ENCODE results near the gene MMP17. TPM values are rescaled to one million over a fixed set of nuclear protein-coding genes. Genes with fewer than 3 reads are reported as not detected.
"Not testable (repeated sequence)": the region's sequence is repeated elsewhere in the genome, so short reads cannot be mapped to it uniquely, and the experiment has no call there.

Gene MMP17
- total RNA-seq, 1 donor from 2014 or later = 40.1 TPM

- DNase-seq (ENCODE audit: low read depth) = peak; percentile 9
Observed at GRCh38 chr12:131862994-131863710, 35.0 kb downstream of the MMP17 start.

- DNase-seq (ENCODE audit: low read depth) = no peak
Observed at GRCh38 chr12:131863711-131864396, 35.7 kb downstream of the MMP17 start.

GRCh38 chr12:131864469-131864868, 36.3 kb downstream of the MMP17 start:
- DNase-seq (ENCODE audit: low read depth) = no peak

DNA sequence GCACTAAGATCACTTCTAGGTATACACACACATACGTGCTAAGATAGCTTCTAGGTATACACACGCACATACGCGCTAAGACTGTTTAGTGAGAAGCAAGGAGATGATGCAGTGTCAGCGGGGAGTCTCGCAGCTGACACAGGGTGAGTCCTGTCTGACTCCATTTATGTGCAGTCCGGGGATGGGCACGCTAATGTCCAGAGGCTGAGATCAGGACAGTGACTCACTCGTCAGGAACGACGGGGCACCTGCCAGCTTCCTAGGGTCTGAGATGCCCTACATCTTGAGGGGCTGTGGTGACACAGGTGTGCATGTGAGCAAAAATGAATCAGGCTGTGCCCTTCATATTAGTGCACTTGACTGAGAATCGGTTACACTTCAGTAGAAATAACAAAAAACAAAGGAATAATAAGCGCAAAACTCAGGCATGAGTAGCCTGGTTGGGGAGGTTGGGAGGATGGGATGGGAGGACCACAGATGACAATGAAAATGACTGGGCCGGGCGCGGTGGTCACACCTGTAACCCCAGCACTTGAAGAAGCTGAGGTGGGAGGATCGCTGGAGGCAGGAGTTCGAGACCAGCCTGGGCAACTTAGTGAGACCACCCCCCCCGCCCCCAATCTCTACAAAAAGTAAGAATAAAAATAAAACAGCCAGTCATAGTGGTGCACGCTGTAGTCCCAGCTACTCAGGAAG, 37.1 kb downstream of the MMP17 start:
- DNase-seq (ENCODE audit: low read depth) = peak; percentile 74

GRCh38 chr12:131867471-131867870, 39.3 kb downstream of the MMP17 start:
- DNase-seq (ENCODE audit: low read depth) = no peak

GRCh38 chr12:131867891-131868675, 39.9 kb downstream of the MMP17 start:
- DNase-seq (ENCODE audit: low read depth) = peak; percentile 36

- peak; percentile 36 for DNase-seq (ENCODE audit: low read depth)
Observed at GRCh38 chr12:131869871-131870418, 41.8 kb downstream of the MMP17 start.

DNA sequence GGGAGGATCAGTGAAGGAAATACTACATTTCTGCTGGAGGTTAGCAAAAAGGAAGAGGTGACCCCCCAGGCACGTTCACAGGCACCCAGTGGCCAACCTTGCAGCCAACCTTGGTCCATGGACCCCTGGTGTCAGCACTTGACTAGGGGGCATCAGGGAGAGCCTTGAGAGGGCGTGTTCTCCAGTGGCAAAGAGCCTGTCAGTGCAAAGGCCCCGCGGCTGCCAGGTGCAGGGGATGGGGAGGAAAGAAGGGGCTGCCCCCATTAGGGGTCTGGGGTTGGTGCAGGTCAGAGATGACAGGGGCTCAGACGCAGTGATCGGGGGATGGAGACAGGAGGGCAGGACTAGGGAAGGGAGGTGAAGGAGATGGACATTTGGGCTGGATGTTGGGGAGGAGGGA, 43.5 kb downstream of the MMP17 start:
- DNase-seq (ENCODE audit: low read depth) = no peak

DNA sequence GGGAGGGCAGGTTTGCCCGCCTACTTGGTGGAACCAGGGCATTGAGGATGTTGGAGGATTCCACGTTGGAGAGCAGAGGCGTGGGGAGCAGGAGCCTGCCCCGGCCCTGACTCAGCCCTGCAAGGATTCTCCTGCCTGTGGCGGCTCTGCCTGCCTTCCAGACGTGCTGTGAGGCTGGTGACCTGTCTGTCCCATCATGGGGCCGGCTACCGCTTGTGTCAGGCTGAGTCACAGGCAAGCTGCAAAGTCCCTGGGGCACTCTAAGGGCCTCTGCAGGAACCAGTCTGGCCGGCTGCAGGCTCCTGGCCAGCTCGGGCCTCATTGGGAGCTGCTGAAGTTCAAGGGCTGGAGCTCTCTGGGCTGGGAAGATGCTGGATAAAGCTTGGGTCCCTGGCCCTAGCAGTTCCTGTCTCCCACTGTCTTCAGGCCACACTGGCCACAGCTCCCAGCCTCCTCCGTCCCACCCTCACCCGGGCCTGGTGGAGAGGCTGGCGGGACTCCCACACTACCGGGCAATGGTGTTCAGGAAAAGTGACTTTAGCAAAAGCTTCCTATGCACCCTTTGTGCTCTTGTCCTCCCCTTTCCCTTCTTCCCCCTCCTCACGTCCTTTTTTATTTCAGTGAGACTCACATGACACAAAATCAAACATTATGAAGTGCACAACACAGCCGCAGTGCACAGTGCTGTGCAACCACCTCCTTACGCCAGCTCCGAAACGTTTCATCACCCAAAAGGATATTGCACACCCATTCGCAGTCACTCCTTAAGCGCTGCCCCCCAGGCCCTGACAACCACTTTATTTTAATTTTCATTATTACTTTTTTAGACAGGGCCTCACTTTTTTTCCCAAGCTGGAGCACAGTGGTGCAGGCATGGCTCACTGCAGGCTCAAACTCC, 44.2 kb downstream of the MMP17 start:
- DNase-seq (ENCODE audit: low read depth) = peak; percentile 63

GRCh38 chr12:131873293-131873692, 45.1 kb downstream of the MMP17 start:
- DNase-seq (ENCODE audit: low read depth) = no peak

DNA sequence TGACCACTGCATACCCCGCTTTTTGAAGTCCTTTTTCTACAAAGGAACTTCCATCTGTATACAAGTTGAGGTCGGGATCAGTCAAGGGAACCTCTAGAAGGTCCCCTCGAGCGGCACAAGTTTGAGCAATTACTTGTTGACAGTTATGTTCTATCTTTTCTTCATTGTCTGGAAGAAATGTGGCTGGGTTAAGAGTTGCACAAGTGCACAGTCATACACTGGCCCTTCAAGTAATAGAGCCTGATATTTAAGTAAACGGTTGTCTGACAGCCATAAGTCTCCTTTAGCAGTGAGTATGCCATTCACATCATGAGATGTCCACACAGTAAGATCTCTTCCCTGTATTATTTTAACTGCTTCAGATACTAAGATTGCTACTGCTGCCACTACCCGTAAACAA, 46.8 kb downstream of the MMP17 start:
- DNase-seq (ENCODE audit: low read depth) = not testable (repeated sequence)

DNA sequence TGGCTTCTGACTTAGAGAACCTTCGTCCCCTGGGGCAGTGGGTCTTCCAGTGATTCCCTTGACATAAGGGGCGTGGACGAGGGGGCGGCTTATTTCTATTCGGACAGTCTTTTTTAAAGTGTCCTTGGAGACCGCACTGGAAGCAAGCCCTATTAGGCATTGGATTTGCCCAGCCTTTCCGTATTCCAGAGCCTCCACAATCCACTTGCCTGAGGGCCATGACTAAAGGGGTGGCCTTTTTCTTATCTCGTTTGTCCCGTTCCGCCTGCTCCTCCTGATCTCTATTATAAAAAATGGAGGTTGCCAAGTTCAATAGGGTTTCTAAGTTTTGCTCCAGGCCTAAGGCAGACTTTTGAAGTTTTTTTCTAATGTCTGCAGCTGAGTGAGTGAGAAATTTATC, 49.0 kb downstream of the MMP17 start:
- not testable (repeated sequence) for DNase-seq (ENCODE audit: low read depth)

- not testable (repeated sequence) for DNase-seq (ENCODE audit: low read depth)
Observed at GRCh38 chr12:131878436-131878835, 50.2 kb downstream of the MMP17 start.

DNA sequence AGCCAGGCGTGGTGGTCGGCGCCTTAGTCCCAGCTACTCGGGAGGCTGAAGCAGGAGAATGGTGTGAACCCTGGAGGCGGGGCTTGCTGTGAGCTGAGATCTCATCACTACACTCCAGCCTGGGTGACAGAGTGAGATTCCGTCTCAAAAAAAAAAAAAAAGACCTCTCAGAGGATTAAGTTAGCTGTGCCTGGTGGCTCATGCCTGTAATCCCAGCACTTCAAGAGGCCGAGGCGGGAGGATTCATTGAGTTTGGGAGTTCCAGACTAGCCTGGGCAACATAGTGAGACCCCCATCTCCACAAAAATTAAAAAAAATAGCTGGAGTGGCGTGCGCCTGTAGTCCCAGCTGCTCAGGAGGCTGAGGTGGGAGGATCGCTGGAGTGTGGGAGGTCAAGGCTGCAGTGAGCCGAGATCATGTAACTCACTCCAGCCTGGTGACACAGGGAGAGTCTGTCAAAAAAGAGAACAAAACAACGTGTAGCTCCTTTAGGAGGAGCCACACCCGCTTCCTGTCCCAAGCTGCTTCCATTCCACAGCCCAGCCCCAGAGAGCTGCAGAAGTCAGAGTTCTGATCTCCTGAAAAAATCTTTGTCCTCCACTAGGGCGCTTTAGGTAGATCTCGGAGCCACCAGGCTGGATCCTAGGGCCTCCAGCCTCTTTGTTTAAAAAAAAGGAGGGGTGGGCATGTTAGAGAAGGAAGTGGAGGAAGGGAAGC, 54.8 kb downstream of the MMP17 start:
- DNase-seq (ENCODE audit: low read depth) = no peak

DNA sequence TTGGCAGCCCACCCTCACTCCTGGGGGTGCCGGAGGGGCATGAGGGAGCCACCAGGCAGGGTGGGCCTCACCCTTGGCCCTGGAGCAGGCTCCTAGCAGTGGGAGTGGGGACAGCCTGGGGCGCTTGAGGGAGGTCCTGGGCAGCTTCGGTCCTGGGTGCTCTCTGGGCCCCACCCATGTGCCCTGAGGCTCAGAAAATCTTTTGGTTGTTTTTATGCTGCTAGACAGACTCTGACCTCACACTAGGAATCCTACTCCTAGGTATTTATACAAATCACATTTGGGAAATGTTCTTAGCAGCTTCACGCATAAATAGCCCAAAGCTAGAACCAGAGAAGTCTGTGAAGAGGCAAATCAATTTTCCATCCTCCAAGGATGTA, 55.3 kb downstream of the MMP17 start:
- no peak for DNase-seq (ENCODE audit: low read depth)

DNA sequence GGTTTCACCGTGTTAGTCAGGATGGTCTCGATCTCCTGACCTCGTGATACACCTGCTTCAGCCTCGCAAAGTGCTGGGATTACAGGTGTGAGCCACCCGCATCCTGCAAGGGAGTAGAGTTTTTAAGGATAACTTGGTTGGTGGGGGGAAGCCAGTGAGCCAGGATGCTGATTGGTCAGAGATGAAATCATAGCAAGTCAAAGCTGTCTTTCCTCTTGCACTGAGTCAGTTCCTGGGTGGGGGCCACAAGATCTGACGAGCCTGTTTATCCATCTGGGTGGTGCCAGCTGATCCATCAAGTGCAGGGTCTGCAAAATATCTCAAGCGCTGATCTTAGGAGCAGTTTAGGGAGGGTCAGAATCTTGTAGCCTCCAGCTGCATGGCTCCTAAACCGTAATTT, 56.9 kb downstream of the MMP17 start:
- not testable (repeated sequence) for DNase-seq (ENCODE audit: low read depth)

DNA sequence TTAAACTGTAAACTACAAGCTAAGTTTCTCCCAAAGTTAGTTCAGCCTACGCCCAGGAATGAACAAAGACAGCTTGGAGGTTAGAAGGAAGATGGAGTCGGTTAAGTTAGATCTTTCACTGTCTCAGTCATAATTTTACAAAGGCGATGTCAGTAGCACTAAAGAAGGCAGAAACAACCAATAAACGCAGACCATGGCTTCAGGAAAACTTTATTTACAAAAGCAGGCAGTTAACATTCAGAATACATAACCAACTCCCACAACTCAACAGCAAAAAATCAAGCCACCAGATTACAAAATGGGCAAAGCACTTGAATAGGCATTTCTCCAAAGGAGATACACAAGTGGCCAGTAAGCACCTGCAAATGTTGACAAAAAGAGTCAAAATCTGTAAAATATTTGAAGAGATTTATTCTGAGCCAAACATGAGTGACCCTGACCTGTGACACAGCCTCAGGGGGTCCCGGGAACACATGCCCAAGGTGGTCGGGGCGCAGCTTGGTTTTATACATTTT, 57.4 kb downstream of the MMP17 start:
- no peak for DNase-seq (ENCODE audit: low read depth)

DNA sequence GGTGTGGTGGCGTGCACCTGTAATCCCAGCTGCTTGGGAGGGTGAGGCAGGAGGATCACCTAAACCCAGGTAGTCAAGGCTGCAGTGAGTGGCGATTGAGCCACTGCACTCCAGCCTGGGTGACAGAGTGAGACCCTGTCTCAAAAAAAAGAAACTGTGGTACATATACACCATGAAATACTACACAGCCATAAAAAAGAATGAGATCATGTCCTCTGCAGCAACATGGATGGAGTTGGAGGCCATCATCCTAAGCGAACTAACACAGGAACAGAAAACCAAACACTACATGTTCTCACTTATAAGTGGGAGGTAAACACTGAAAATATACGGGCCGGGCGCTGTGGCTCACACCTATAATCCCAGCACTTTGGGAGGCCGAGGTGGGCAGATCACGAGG, 63.5 kb downstream of the MMP17 start:
- DNase-seq (ENCODE audit: low read depth) = not testable (repeated sequence)

Data from myocyte (in vitro differentiated cells).